SKM-1 treated with dmso at 0.1 percent for 144 hours (cell line): Measurements from ENCODE around the gene SLC6A13.

Experiments
- DNase-seq: peaks from one replicate; lab custom pipeline; 2025; ENCODE audit not compliant: unreplicated experiment; lab: John Stamatoyannopoulos, UW

SLC6A13 gene

GRCh38 chr12:234891-235415, 27.7 kb downstream of the SLC6A13 start:
- DNase-seq, result no peak

DNA sequence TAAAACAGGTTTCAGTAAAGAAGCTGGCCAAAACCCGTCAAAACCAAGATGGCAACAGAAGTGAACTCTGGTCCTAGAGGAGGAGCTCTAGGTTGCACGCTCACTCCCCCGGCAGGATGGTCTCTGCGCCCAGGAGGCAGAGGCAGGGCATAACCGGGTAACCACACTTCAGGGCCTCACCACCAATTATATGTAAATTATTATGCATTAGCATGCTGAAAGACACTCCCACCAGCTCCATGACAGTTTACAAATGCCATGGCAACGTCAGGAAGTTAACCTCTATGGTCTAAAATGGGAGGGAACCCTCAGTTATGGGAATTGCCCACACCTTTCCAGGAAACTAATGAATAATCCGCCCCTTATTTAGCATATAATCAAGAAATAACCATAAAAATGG, 28.6 kb downstream of the SLC6A13 start:
- DNase-seq, result no peak

GRCh38 chr12:233615-233968, 29.0 kb downstream of the SLC6A13 start:
- no peak for DNase-seq

- no peak for DNase-seq
Measured at GRCh38 chr12:232731-233614, 29.7 kb downstream of the SLC6A13 start.

- DNase-seq, result no peak
Measured at GRCh38 chr12:230925-231671, 31.5 kb downstream of the SLC6A13 start.

DNA sequence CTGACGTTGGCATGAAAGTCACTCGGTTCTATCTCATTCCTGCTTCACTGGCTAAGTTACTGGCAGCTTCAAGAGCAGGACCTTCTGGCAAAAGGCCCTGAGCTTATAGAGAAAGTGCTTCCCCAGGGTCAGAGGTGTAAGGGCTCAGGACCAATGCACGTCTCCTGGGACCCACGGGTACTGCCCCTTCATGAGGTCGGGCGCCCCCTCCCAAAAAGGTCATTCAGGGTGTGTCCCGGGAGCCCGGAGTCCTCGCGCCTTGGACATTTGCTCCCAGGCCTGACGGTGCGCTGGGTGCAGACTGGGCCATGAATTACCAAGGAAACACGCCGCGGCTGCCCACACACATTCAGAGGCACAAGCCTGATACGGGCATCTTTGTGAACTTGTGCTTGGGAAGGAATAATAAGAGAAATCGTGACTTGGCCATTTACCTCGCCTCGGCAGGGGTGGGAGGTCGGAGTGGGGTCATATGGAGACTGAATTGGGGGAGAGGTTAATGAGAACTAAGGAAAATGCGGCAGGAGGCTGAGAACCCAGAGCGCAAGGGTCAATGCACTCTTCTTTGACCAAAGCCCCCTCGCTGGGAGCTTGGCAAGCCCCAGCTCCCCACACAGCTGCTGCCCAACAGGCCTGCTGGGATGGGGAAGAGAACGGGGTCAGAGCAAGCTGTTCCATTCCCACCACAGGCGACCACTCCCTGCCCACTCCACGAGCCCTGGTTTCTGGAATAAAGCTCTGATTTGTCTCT, 33.0 kb downstream of the SLC6A13 start:
- DNase-seq, result no peak

GRCh38 chr12:228846-229200, 33.8 kb downstream of the SLC6A13 start:
- DNase-seq, result no peak

DNA sequence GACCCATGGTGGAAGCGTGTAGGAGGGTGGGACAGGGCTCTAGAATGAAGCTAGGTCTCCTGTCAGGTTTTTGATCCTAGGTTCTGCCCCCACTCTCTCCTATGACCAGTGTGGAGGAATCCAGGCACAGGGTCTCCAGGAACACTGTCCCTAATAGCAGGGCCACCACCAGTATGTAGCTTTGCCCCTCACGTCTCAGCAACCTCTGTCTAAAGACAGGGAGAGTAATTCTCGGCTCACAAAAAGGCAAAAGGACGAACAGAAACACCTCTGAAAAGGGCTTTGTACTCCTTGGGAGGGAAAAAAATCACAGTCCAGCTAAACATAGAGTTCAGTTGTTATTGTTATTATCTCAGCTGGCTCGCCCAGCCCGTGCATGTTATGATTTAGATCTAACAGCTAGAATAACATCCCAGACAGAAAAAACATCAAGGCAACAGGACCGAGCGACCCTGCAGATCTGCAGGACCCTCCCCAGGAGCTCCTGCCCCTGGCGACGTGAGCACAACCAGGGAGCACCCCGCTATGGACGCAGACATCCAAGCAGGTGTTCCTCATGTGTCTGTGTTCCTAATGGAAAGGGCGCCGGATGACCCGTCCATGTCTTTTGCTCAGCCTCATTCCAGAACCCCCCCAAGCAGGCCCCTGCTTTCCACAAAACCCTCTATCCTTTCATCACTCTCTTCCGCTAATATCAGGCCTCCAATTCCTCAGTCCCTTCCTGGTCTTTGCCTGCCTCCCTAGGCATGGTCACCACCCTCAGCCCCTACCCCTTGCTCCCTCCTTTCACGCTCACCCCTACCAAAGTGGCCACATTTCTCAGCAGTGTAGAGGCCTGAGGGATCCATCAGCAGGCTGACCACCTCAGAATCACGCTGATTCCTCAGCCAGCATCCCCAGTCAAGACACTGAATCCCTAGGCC, 34.5 kb downstream of the SLC6A13 start:
- no peak for DNase-seq

- no peak for DNase-seq
Measured at GRCh38 chr12:227286-227915, 35.2 kb downstream of the SLC6A13 start.

- DNase-seq, result no peak
Measured at GRCh38 chr12:226401-226800, 36.2 kb downstream of the SLC6A13 start.

DNA sequence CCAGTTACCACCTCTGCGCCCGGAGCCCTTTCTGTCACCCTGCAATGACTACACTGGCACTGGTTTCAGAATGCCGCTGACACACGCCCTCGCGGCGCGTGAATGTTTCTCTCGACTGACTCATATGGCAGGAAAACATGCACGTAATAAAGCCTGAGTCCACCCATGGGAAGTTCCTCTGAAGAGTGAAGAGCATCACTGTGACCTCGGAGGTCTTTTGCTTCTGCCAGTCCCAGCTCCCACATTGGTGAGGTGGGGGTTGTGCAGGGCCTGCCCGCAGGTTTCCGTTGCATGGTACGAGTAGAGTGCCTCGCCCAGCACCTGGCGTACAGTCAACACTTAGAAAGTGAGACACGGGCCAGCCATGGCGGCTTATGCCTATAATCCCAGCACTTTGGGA, 37.6 kb downstream of the SLC6A13 start:
- no peak for DNase-seq

DNA sequence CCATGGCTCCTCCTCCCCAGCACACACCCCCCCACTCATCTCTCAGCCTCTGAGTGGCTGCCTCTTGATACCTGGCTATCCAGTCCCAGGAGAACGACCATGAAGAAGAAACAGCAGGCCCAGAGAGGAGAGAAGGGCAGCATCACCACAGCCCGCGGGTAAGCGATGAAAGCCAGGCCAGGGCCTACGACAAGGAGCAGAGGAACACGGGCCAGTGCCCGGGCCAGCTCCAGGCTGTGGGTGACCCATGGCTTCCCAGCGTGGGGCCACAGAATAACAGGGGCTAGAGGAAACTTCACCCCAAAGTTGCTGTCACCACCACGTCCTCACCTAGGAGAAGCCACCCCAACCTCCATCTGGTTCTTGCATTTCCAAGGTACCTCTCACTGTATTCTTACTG, 38.3 kb downstream of the SLC6A13 start:
- no peak for DNase-seq

- no peak for DNase-seq
Measured at GRCh38 chr12:223841-224240, 38.8 kb downstream of the SLC6A13 start.

- DNase-seq, result no peak
Measured at GRCh38 chr12:221736-222135, 40.9 kb downstream of the SLC6A13 start.

DNA sequence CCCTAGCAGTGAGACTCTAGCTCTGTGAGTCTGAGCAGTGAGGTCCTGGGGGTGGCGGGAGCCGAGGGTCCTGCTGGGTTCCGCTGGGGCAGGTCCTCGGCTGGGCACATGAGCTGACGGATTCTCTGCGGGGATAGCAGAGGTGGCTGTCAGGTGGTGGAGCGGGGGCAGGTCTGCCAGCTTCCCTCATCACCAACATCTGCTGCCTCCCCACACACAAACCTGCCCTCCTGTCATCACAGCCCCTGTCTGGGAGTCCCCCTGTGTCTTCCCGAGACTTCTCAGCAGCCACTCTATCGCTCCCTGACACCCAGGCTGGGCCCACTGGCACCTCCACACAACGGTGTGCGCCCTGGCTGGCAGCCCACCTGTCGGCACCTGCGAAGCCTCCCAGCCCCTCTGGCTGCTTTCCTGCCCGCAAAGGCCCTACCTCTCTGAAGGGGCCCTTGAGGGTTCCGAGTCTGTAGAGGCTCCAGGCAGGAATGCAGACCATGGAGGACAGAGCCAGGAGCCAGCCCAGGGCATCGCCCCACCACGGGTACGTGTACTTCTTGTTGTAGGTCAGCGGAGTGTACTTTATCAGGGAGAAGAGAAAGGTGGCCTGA, 41.6 kb downstream of the SLC6A13 start:
- no peak for DNase-seq

GRCh38 chr12:220491-220890, 42.1 kb downstream of the SLC6A13 start:
- DNase-seq, result no peak

DNA sequence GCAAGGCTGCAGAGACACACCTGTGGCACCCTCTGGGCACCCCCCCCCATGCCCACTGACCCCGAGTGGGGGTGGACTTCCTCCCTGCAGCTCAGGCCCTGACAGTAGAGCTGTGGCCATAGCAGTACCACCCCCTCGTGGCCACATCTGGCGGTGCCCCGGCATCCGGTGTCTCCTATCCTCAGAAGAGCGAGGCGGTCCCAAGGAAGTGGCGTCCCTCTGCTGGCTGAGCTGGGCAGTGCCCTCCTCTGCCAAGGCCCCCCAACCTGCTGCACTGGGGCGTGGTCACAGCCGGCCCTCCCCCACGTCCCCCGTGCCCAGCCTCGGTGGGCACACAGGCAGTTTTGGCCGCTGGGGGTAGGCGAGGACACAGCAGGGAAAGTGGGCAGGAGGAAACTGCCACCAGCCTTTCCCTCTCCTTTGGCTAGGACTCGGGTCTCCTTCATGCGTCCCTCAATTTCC, 42.7 kb downstream of the SLC6A13 start:
- peak; percentile 50 for DNase-seq

GRCh38 chr12:218728-219590, 43.7 kb downstream of the SLC6A13 start:
- DNase-seq, result no peak

GRCh38 chr12:218221-218620, 44.4 kb downstream of the SLC6A13 start:
- no peak for DNase-seq
